NCI-H69 (cell line): ENCODE measurements around the gene CLCN3.
"Not testable (repeated sequence)": the region's sequence is repeated elsewhere in the genome, so short reads cannot be mapped to it uniquely, and the experiment has no call there.

Experiments
- DNase-seq: peaks from one replicate; lab custom pipeline; 2025; lab: John Stamatoyannopoulos, UW

CLCN3 gene

DNA sequence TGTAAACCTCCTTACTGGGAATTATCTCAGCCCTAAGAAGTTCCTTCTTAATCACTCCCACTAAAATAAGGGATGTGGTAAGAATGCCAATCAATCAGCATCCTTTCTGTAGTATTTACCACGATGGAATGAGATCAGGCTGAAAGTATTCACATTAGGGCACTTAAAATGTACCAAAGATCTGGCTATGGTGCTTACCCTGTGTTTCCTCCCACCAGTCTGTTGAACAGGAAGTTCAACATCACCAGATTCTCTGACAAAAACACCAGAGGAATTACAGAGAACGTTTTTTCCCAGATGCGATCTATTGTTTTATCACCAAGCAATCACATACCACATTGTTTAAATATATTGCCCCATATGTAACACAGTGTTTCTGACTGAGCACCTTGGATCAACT lies 2.1 kb upstream of the CLCN3 start:
- DNase-seq = no peak

GRCh38 chr4:169618986-169619385 lies 1.4 kb upstream of the CLCN3 start:
- no peak for DNase-seq

- DNase-seq = peak; percentile 70
Observed at GRCh38 chr4:169619518-169619957, 840 bp upstream of the CLCN3 start.

GRCh38 chr4:169620880-169621248 lies 486 bp downstream of the CLCN3 start:
- DNase-seq = peak; percentile 40

GRCh38 chr4:169621731-169622492 lies 1.5 kb downstream of the CLCN3 start:
- peak; percentile 69 for DNase-seq

DNA sequence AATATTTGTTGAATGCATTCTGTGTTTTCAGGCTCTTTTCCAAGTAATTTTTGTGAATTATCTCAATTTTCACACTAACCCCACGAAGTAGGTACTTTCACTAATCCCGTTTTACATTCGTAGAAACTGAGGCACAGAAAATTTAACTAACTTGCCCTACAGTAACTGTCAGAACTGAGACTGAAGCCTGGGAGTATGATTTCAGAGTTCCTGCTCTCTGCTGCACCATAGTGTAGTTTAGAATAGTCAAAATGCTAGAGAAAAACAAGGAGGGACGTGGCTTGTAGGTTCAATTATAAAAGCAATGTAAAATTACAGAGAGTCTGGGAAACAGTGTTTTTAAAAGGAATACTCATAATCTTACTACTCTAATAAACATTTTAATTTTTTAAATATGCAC lies 2.2 kb downstream of the CLCN3 start:
- no peak for DNase-seq

DNA sequence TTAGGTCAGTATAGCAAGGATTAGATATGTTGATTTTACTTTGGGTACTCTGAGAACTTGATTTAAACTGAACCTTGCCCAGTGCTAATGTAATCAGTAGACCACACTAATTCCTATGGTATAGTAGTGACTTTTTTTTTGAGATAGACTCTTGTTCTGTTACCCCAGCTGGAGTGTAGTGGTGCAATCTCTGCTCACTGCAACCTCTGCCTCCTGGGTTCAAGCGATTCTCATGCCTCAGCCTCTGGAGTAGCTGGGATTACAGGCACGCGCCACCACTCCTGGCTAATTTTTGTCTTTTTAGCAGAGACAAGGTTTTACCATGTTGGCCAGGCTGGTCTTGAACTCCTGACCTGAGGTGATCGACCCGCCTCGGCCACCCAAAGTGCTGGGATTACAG lies 3.6 kb downstream of the CLCN3 start:
- DNase-seq = not testable (repeated sequence)

DNA sequence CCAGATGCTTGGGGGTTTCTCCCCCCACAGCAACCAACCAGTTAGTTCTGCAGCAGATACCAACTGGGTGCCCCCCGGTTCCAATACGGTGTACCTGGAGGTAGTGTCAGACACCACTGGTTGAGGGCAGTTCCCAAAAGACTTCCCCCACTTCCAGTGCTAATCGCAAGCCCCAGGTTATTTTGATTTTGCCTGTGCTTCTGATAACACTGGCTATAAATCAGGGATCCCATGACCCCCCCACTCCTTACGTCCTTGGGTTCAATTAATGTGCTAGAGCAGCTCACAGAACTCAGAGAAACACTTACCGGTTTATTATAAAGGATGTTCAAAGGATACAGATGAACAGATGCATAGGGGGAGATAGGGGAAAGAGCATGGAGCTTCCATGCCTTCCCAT lies 5.5 kb downstream of the CLCN3 start:
- no peak for DNase-seq

DNA sequence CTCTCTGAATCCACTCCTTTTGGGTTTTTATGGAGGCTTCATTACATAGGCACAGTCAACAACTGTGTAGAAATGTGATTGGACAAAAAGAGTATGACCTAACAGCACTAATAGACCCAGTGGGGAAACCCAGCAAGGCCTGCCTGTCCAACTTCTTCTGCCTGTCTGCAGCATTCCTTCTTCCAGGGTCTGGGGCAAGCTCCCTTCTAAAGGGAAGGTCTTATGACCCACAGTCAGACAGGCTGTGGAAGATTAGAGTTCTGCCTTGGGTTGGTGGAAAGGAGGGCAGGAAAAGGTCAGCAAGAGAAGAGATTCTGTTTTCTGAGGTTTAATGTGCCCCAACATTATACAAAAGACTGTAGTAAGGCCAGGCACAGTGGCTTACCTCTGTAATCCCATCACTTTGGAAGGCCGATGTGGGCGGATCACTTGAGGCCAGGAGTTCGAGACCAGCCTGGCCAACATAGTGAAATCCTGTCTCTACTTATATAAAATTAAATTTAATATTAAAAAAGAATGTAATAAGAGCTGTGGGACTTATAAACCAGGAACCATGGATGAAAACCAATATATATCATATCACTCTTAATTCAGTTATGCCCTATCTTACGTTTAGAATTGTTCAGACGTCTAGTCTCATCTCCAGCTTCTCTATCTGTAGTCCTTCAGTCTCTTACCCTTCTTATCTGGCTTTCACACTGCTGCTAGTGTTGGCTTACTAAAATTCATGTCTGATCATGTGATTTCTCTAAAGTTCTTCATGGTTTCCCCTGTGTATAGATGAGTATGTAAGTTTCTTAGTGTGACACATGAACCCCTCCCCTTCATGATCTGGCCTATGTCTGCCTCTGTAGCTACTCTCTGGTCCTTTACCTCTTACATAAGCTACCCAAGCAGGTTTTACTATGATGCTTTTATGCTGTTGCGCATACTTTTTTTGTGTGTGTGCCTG lies 6.2 kb downstream of the CLCN3 start:
- DNase-seq = no peak

DNA sequence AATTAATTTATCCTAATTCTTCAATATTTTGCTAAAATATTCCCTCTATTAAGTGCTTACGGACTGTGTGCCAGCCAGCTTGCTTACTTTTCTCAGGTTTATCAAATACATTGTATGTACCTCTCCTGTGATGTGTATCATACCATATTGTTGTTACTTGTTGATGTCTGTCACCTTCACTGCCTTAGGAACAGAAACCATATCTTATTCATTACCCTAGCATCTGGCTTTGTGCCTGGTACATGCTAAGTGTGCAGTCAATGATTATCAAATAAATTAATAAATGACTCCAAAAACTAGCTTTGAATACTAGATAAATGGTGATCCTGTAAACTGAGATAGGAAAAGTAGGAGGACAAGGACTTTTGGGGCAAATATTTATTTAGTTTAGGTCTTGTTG lies 6.9 kb downstream of the CLCN3 start:
- DNase-seq = no peak

DNA sequence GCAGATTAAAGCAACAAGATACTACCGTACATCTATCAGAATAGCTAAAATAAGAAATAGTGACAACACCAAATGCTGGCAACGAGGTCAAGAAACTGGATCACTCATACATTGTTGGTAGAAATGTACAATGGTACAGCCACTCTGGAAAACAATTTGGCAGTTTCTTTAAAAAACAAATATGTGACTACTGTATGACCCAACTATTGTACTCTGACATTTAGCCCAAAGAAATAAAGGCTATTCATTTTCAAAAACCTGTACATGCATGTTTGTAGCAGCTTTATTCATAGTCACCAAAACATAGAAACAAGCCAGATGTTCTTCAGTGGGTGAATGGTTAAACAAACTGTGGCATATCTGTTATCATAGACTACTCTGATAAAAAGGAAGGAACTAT lies 8.2 kb downstream of the CLCN3 start:
- no peak for DNase-seq

- DNase-seq = no peak
Observed at GRCh38 chr4:169630069-169630468, 9.7 kb downstream of the CLCN3 start.

- DNase-seq = no peak
Observed at GRCh38 chr4:169632896-169633295, 12.5 kb downstream of the CLCN3 start.

- DNase-seq = no peak
Observed at GRCh38 chr4:169634975-169635374, 14.6 kb downstream of the CLCN3 start.

DNA sequence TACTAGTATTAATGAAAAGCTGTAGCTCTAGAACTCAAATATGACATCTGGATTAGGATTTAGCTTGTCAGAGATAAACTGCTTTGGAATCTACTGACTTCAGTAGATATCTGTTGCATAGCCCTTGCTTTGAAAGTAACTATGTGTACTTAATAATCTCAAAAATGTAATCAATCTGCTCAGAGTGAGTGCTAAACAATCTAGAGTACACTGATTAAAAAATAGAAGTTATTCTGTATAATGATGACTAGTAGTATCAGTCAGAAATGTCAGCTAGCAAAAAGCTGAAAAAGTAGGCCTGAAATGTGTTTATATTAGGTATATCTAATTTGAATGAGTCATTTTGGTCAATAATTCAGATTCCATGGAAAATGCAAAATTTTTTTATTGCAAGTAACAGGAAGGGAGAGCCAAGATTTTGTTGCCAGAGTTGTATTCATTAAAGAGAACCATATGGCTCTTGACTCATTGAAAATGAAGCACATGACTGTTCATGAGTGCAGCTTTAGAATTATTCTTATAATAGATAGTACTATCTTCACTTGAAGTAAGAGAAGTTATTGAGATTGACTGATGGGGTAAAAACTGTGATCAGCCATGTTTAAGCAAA lies 20.0 kb downstream of the CLCN3 start:
- no peak for DNase-seq

GRCh38 chr4:169644802-169645201 lies 24.4 kb downstream of the CLCN3 start:
- DNase-seq = no peak

GRCh38 chr4:169645627-169646026 lies 25.2 kb downstream of the CLCN3 start:
- no peak for DNase-seq

DNA sequence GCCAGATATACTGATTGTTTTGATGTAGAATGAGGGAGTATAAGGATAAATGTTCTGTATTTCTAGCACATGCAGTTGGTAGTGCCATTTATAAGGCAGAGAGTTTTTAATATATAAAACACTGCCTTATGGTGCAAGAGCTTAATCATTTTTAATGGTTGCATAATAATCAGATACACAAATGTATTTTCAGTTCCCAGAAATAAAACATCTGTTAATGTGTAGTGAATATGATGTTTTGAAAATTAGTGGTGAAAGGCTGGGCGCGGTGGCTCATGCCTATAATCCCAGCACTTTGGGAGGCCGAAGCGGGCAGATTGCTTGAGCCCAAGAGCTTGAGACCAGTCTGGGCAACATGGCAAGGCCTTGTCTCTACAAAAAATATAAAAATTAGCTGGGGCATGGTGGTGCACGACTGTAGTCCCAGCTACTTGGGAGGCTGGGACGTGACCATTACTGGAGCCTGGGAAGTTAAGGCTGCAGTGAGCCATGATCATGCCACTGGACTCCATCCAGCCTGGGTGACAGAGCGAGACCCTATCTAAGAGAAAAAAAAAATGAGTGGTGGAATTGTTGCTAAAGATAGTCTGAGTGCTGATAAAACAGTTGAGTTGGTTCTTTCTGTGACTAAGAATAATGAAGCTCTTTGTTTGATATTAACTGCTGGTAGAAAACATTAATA lies 29.3 kb downstream of the CLCN3 start:
- DNase-seq = no peak

GRCh38 chr4:169650227-169650936 lies 30.0 kb downstream of the CLCN3 start:
- no peak for DNase-seq

- DNase-seq = no peak
Observed at GRCh38 chr4:169652535-169652934, 32.2 kb downstream of the CLCN3 start.

DNA sequence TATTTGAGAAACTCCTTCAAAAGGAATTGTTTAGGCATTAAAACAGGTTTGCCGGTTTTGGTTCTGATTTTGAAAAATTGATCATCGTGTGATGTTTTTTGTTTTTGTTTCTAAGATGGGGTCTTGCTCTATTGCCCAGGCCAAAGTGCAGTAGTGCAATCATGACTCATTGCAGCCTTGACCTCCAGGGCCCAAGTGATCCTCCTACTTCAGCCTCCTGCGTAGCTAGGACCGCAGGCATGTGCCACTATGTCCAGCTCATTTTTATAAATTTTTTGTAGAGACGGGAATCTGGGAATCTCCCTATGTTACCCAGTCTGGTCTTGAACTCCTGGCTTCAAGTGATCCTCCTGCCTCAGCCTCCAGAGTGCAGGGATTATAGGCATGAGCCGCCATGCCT lies 35.0 kb downstream of the CLCN3 start:
- DNase-seq = no peak
